Measurements from ENCODE around the gene B4GALNT4. TPM values are rescaled to one million over a fixed set of nuclear protein-coding genes. Genes with fewer than 3 reads are reported as not detected.

Gene B4GALNT4
- total RNA-seq, 1 donor from 2014 or later = 16.4 TPM

- Mint-ChIP-seq H3K4me1 (peaks cover 24% of the 10 kb centered on the region), H3K36me3 (peaks cover under 1% of the 10 kb centered on the region), H3K4me3 (no peak overlapping the region), H3K27me3 (ENCODE audit: insufficient read depth, low read depth) (peaks cover 13% of the 10 kb centered on the region), H3K9me3 (peaks cover 34% of the 10 kb centered on the region), H3K27ac (no peak overlapping the region)
- Histone ChIP-seq H3K79me2 (ENCODE audit: low read depth) (no peaks in the 10 kb centered on the region), H2AFZ (replicated peaks) (no peak overlapping the region), H3K4me3 (no peak overlapping the region), H3K27me3 (no peaks in the 10 kb centered on the region), H3K27ac (no peak overlapping the region), H3F3A (ENCODE audit: low read depth) (peaks cover 36% of the 10 kb centered on the region), H3K4me1 (peaks cover 13% of the 10 kb centered on the region), H3K9ac (no peak overlapping the region), H3K4me2 (no peak overlapping the region), H4K20me1 (ENCODE audit: low read depth) (no peaks in the 10 kb centered on the region), H3K36me3 (no peaks in the 10 kb centered on the region), H3K9me3 (ENCODE audit: low read depth) (peaks cover 6% of the 10 kb centered on the region)
- TF ChIP-seq EZH2phosphoT487 (IDR thresholded peaks at IDR 0.05) (no peak), CTCF (IDR thresholded peaks at IDR 0.05) (no peak)
- DNase-seq (ENCODE audit: low spot score) = no peak
Observed at GRCh38 chr11:357582-357981, 11.7 kb upstream of the B4GALNT4 start.

- H3K4me2 ChIP-seq = no peak overlapping the region
- no peak overlapping the region for H3K4me3 Mint-ChIP-seq
- no peaks in the 10 kb centered on the region for H3K36me3 ChIP-seq
- no peak overlapping the region for H3K27ac Mint-ChIP-seq
- H4K20me1 ChIP-seq (ENCODE audit: low read depth) = no peaks in the 10 kb centered on the region
- no peak for DNase-seq (ENCODE audit: low spot score)
- H3K27me3 ChIP-seq = no peaks in the 10 kb centered on the region
- H3F3A ChIP-seq (ENCODE audit: low read depth) = peaks cover 29% of the 10 kb centered on the region
- H3K79me2 ChIP-seq (ENCODE audit: low read depth) = no peaks in the 10 kb centered on the region
- no peak overlapping the region for H3K9ac ChIP-seq
- H3K9me3 ChIP-seq (ENCODE audit: low read depth) = peaks cover 6% of the 10 kb centered on the region
- H3K4me1 ChIP-seq = peaks cover 11% of the 10 kb centered on the region
- TF ChIP-seq EZH2phosphoT487 (IDR thresholded peaks at IDR 0.05) = no peak
- no peak for TF ChIP-seq CTCF (IDR thresholded peaks at IDR 0.05)
- no peak for TF ChIP-seq EZH2 (IDR thresholded peaks at IDR 0.05)
- H3K9me3 Mint-ChIP-seq = peaks cover 34% of the 10 kb centered on the region
- H3K36me3 Mint-ChIP-seq = no peaks in the 10 kb centered on the region
- H3K27ac ChIP-seq = no peak overlapping the region
- H2AFZ ChIP-seq (replicated peaks) = no peak overlapping the region
- H3K27me3 Mint-ChIP-seq (ENCODE audit: insufficient read depth, low read depth) = peaks cover 12% of the 10 kb centered on the region
- no peak overlapping the region for H3K4me3 ChIP-seq
- peaks cover 17% of the 10 kb centered on the region for H3K4me1 Mint-ChIP-seq
Observed at GRCh38 chr11:358129-358800, 11.0 kb upstream of the B4GALNT4 start.

GRCh38 chr11:359181-359714 lies 10.1 kb upstream of the B4GALNT4 start:
- peaks cover 10% of the 10 kb centered on the region for H3K4me1 Mint-ChIP-seq
- Histone ChIP-seq H3K4me1 (peaks cover 8% of the 10 kb centered on the region), H3K36me3 (no peaks in the 10 kb centered on the region), H3K9ac (no peak overlapping the region), H4K20me1 (ENCODE audit: low read depth) (no peaks in the 10 kb centered on the region), H3K27me3 (no peaks in the 10 kb centered on the region), H3F3A (ENCODE audit: low read depth) (peaks cover 20% of the 10 kb centered on the region), H3K9me3 (ENCODE audit: low read depth) (peaks cover 6% of the 10 kb centered on the region), H3K4me2 (no peak overlapping the region), H2AFZ (replicated peaks) (no peak overlapping the region), H3K4me3 (no peak overlapping the region), H3K79me2 (ENCODE audit: low read depth) (no peaks in the 10 kb centered on the region), H3K27ac (no peak overlapping the region)
- H3K36me3 Mint-ChIP-seq = no peaks in the 10 kb centered on the region
- no peak for DNase-seq (ENCODE audit: low spot score)
- H3K27ac Mint-ChIP-seq = no peak overlapping the region
- H3K27me3 Mint-ChIP-seq (ENCODE audit: insufficient read depth, low read depth) = peaks cover 13% of the 10 kb centered on the region
- H3K9me3 Mint-ChIP-seq = peaks cover 28% of the 10 kb centered on the region
- no peak overlapping the region for H3K4me3 Mint-ChIP-seq
- TF ChIP-seq EZH2 (IDR thresholded peaks at IDR 0.05) (no peak), EZH2phosphoT487 (IDR thresholded peaks at IDR 0.05) (no peak), CTCF (IDR thresholded peaks at IDR 0.05) (no peak)

All from neural progenitor cell (in vitro differentiated cells).